RWPE2 (cell line): ENCODE measurements around the gene FERMT3.

Source experiments
- ATAC-seq: fragments of 200-7000 bp; cut with Tn5 transposase; 3 replicates; pipeline ENCODE4 v1.9.1; 2021; ENCODE audit warnings: low read depth
- DNase-seq: peaks from one replicate; pipeline ENCODE4 v3.0.0-alpha.2; 2020; ENCODE audit warnings: low spot score
- H3K27ac ChIP-seq: fragments of 450-650 bp; 2 replicates; pipeline ENCODE4 v1.5.1; 2017; ENCODE audit warnings: mild to moderate bottlenecking; ENCODE audit not compliant: poor library complexity, severe bottlenecking
- H3K27me3 ChIP-seq: fragments of 250-450 bp; sonication (Bioruptor Pico); 2 replicates; pipeline ENCODE4 v1.5.1; 2021; ENCODE audit warnings: mild to moderate bottlenecking, moderate library complexity; ENCODE audit not compliant: insufficient read depth, poor library complexity, severe bottlenecking
- H3K36me3 ChIP-seq: fragments of 250-450 bp; sonication (Bioruptor Pico); 2 replicates; pipeline ENCODE4 v1.5.1; 2020; ENCODE audit warnings: low read depth, mild to moderate bottlenecking, moderate library complexity
- H3K4me1 ChIP-seq: fragments of 250-450 bp; sonication (Bioruptor Pico); 2 replicates; pipeline ENCODE4 v1.5.1; 2021; ENCODE audit warnings: mild to moderate bottlenecking, moderate library complexity; ENCODE audit not compliant: insufficient read depth, poor library complexity, severe bottlenecking
- H3K4me3 ChIP-seq: fragments of 250-450 bp; sonication (Bioruptor Pico); 2 replicates; pipeline ENCODE4 v1.5.1; 2021; ENCODE audit warnings: mild to moderate bottlenecking, moderate library complexity; ENCODE audit not compliant: severe bottlenecking
- H3K9me3 ChIP-seq: fragments of 250-450 bp; sonication (Bioruptor Pico); 2 replicates; pipeline ENCODE4 v1.5.1; 2021; ENCODE audit warnings: mild to moderate bottlenecking, moderate library complexity; ENCODE audit not compliant: severe bottlenecking
- CTCF ChIP-seq: fragments of 450-650 bp; IDR thresholded peaks from one replicate; pipeline ENCODE4 v1.5.1; 2017; ENCODE audit warnings: mild to moderate bottlenecking, moderate library complexity; ENCODE audit not compliant: poor library complexity, severe bottlenecking

FERMT3 gene

DNA sequence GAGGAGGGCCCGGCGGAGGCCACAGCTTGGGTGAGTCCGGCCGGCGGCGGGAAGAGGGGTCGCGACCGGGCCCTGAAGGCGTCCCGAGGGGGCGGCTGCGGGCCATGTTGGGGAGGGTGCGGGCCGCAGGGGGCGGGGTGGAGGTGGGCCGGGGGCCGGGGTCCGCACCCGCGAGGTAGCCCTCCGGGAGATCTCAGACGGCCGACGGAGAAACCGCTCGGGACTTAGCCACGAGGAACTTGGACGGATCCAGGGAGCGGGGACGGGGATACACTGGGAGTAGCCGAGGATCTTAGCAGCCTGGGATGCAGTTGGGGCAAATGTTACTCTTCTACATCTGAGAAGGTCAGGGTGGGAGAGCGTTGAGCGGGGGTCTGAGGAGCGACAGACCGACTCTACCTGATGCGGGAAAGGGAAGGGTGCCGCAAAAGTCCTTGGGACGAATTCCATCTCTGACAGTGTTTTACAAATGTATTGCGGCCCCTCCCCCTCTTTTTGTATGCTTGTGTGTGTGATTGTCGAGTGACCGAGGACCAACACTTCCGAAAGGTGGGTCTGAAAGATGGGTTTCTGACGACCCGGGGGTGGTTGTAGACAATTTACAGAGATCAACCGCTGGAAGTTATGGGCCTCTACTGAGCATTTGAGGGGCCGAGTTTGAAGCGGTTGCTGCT lies 19.9 kb upstream of the FERMT3 start:
- Histone ChIP-seq H3K27me3 (no peaks in the 10 kb centered on the region), H3K36me3 (peaks cover 30% of the 10 kb centered on the region), H3K9me3 (no peaks in the 10 kb centered on the region), H3K4me1 (peaks cover 4% of the 10 kb centered on the region), H3K27ac (no peak overlapping the region), H3K4me3 (no peak overlapping the region)
- no peak for TF ChIP-seq CTCF
- ATAC-seq = no peak
- DNase-seq = no peak

GRCh38 chr11:64192434-64192833 lies 14.1 kb upstream of the FERMT3 start:
- Histone ChIP-seq H3K27me3 (no peaks in the 10 kb centered on the region), H3K4me1 (no peaks in the 10 kb centered on the region), H3K9me3 (no peaks in the 10 kb centered on the region), H3K4me3 (no peak overlapping the region), H3K27ac (no peak overlapping the region), H3K36me3 (peaks cover 88% of the 10 kb centered on the region)
- no peak for ATAC-seq
- TF ChIP-seq CTCF = no peak
- DNase-seq = no peak

DNA sequence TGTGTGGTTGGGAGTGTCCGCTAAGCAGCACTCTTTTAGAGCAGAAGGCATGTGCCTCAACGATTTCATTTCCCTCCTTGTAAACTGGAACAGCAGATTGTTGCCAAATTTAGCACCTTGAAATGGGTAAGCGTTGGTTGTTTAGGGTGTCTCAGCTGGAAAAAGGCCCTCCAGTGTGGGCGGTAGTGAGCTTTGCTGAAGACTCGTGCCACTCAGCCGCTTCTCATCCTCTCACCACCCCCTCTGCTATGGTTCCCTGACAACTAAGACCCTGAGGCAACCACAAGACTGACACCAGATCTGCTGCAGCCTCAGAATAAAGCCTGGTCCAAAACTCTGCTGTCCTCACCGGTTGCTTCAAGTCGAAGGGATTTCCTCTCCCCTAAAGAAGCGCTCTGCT lies 9.9 kb upstream of the FERMT3 start:
- no peaks in the 10 kb centered on the region for H3K4me1 ChIP-seq
- no peak for TF ChIP-seq CTCF
- H3K36me3 ChIP-seq = peaks cover 98% of the 10 kb centered on the region

GRCh38 chr11:64198511-64198910 lies 8.0 kb upstream of the FERMT3 start:
- Histone ChIP-seq H3K27me3 (no peaks in the 10 kb centered on the region), H3K4me3 (no peak overlapping the region), H3K36me3 (peaks cover 97% of the 10 kb centered on the region), H3K9me3 (no peaks in the 10 kb centered on the region), H3K27ac (no peak overlapping the region), H3K4me1 (no peaks in the 10 kb centered on the region)
- ATAC-seq (no peak), DNase-seq (no peak)
- TF ChIP-seq CTCF = no peak

More for the DNA sequence above, 9.9 kb upstream of the FERMT3 start:
- Histone ChIP-seq H3K27ac (no peak overlapping the region), H3K4me3 (no peak overlapping the region), H3K9me3 (no peaks in the 10 kb centered on the region), H3K27me3 (no peaks in the 10 kb centered on the region)
- ATAC-seq = no peak
- no peak for DNase-seq

GRCh38 chr11:64201543-64201942 lies 5.0 kb upstream of the FERMT3 start:
- Histone ChIP-seq H3K27ac (no peak overlapping the region), H3K27me3 (no peaks in the 10 kb centered on the region), H3K36me3 (peaks cover 90% of the 10 kb centered on the region), H3K4me1 (no peaks in the 10 kb centered on the region), H3K9me3 (no peaks in the 10 kb centered on the region), H3K4me3 (no peak overlapping the region)
- DNase-seq = no peak
- no peak for ATAC-seq
- no peak for TF ChIP-seq CTCF
